ENCODE results near the gene SLC39A11. TPM values are rescaled to one million over a fixed set of nuclear protein-coding genes. Genes with fewer than 3 reads are reported as not detected.
A peak's percentile ranks its signal among the peaks of the same experiment; 100 is the strongest.

The SLC39A11 gene
- total RNA-seq, result 10 to 100 TPM; 18.4 to 91.4 (median 26.0) TPM
- 10 to 100 TPM in 1 of 3 donors, 1 to 10 TPM in 2; 7.0 to 12.7 (median 8.6) TPM for polyA plus RNA-seq
- long read RNA-seq, donor 1, transcript SLC39A11-201 (10 exons, 2,737 nt), result major isoform, 6 of 7 reads
- long read RNA-seq, donor 1, partial matches to known transcripts, result 0 of 7 reads
- long read RNA-seq, donor 1, other reads (novel, unspliced or antisense), result 0 of 7 reads
- long read RNA-seq, donor 2, partial matches to known transcripts, result 0 of 1 reads
- long read RNA-seq, donor 2, other reads (novel, unspliced or antisense), result 0 of 1 reads
- long read RNA-seq, donor 3, partial matches to known transcripts, result 0 of 2 reads
- long read RNA-seq, donor 3, other reads (novel, unspliced or antisense), result 0 of 2 reads
- long read RNA-seq, donor 4, partial matches to known transcripts, result 2 of 19 reads
- long read RNA-seq, donor 4, other reads (novel, unspliced or antisense), result 11 of 19 reads
- long read RNA-seq, donor 5, transcript SLC39A11-202 (10 exons, 2,752 nt), result major isoform, 5 of 13 reads
- long read RNA-seq, donor 5, partial matches to known transcripts, result 4 of 13 reads
- long read RNA-seq, donor 5, other reads (novel, unspliced or antisense), result 2 of 13 reads
- long read RNA-seq, donor 6, partial matches to known transcripts, result 0 of 11 reads
- long read RNA-seq, donor 6, other reads (novel, unspliced or antisense), result 7 of 11 reads
- long read RNA-seq, donor 7, result 0 reads
- long read RNA-seq, donor 8, partial matches to known transcripts, result 0 of 3 reads
- long read RNA-seq, donor 8, other reads (novel, unspliced or antisense), result 0 of 3 reads
- long read RNA-seq, donor 9, result 0 reads
- long read RNA-seq, donor 10, result 0 reads

- 12 to 14% (median 14%) methylated on average over 11 to 23 of the region's 23 CpGs for WGBS, 4 donors
- intact Hi-C loops (cut with DNase I), result no loop called here
- TF ChIP-seq CTCF (IDR thresholded peaks at IDR 0.05) (peak in 1 of 6 experiments; percentile 10), POLR2A (IDR thresholded peaks at IDR 0.05) (peak in 1 of 2 donors; percentile 32)
Observed at GRCh38 chr17:73092523-73093135, at the start of gene SLC39A11. Gene SLC39A11 (minus strand): TSS chr17:73092688. CDS start chr17:73088764, 3,924 bp downstream.

GRCh38 chr17:73141411-73141810 is 48.9 kb upstream of the SLC39A11 start:
- Histone ChIP-seq H3K9me3 (replicated peaks in 1 of 3) (no peaks in the 10 kb centered on the region), H3K4me1 (replicated peaks in 1 of 2) (no peaks in the 10 kb centered on the region), H3K4me3 (no peak overlapping the region), H3K36me3 (replicated peaks in 1 of 2) (no peaks in the 10 kb centered on the region), H3K27me3 (no peaks in the 10 kb centered on the region), H3K27ac (peak overlapping the region in 2 of 5 donors; percentile 60 to 72)
- DNase-seq, result peak in 1 of 7 donors; percentile 28
- no peak for TF ChIP-seq CTCF (IDR thresholded peaks at IDR 0.05)
- no peak for TF ChIP-seq POLR2A (IDR thresholded peaks at IDR 0.05)
- WGBS, 4 donors, result 82 to 87% (median 83%) methylated on average over 6 of the region's 6 CpGs
- intact Hi-C loops (cut with DNase I), result no loop called here

More at GRCh38 chr17:73092523-73093135, at the start of gene SLC39A11:
- Histone ChIP-seq H3K36me3 (replicated peaks in 1 of 2) (no peaks in the 10 kb centered on the region), H3K27me3 (no peaks in the 10 kb centered on the region), H3K4me3 (peak within 1 kb of the TSS in 2 of 4 donors; percentile 42 to 83), H3K27ac (peak within 1 kb of the TSS in 2 of 5 donors; percentile 26 to 74), H3K9me3 (replicated peaks in 1 of 3) (no peaks in the 10 kb centered on the region), H3K4me1 (replicated peaks in 1 of 2) (peaks cover 3 to 13% of the 10 kb centered on the region in 2 donors)
- peak; percentile 87 to 95 (median 91) for DNase-seq

GRCh38 chr17:73140566-73140965 is 48.1 kb upstream of the SLC39A11 start:
- no peaks in the 10 kb centered on the region for H3K4me1 ChIP-seq (replicated peaks in 1 of 2)
- no peak for DNase-seq
- no peaks in the 10 kb centered on the region for H3K9me3 ChIP-seq (replicated peaks in 1 of 3)
- 50 to 57% (median 54%) methylated on average over 4 to 5 of the region's 5 CpGs for WGBS, 4 donors
- H3K4me3 ChIP-seq, result no peak overlapping the region
- no peak for TF ChIP-seq POLR2A (IDR thresholded peaks at IDR 0.05)
- no peak for TF ChIP-seq CTCF (IDR thresholded peaks at IDR 0.05)
- intact Hi-C loops (cut with DNase I), result no loop called here
- H3K27me3 ChIP-seq, result no peaks in the 10 kb centered on the region
- H3K27ac ChIP-seq, result peak overlapping the region in 1 of 5 donors; percentile 34
- no peaks in the 10 kb centered on the region for H3K36me3 ChIP-seq (replicated peaks in 1 of 2)

GRCh38 chr17:73139296-73139695 is 46.8 kb upstream of the SLC39A11 start:
- no peak overlapping the region for H3K27ac ChIP-seq
- 52 to 64% (median 58%) methylated on average over 4 of the region's 4 CpGs for WGBS, 4 donors
- no peak for TF ChIP-seq CTCF (IDR thresholded peaks at IDR 0.05)
- TF ChIP-seq POLR2A (IDR thresholded peaks at IDR 0.05), result no peak

More at GRCh38 chr17:73139296-73139695, 46.8 kb upstream of the SLC39A11 start:
- H3K36me3 ChIP-seq (replicated peaks in 1 of 2), result no peaks in the 10 kb centered on the region
- H3K4me3 ChIP-seq, result no peak overlapping the region
- H3K27me3 ChIP-seq, result no peaks in the 10 kb centered on the region
- DNase-seq, result no peak
- no peaks in the 10 kb centered on the region for H3K4me1 ChIP-seq (replicated peaks in 1 of 2)
- no peaks in the 10 kb centered on the region for H3K9me3 ChIP-seq (replicated peaks in 1 of 3)
- intact Hi-C loops (cut with DNase I), result no loop called here
